ENCODE measurements around the gene KCNMA1.

Gene KCNMA1

GRCh38 chr10:77504196-77504872 is 133.3 kb downstream of the KCNMA1 start:
- peak; percentile 83 for DNase-seq

DNA sequence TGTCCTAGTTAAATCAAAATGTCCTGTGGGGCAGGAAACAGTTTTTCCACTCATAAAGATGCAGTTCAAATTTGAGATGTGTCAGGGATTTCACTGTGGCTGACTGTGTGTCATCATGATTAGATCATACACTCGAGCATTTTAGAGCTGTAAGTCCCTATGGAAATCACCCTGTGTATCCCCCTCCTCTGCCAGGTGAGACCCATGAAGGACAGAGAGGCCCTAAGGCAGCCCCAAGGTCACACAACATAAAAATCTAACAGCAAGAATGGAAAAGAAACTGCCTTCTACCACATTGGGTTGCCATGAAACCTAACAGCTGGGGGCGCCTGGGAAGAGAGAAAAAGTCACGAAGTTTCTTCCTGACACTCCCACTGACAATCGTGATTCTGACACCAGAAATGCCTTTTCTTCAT is 135.8 kb downstream of the KCNMA1 start:
- peak; percentile 30 for DNase-seq

DNA sequence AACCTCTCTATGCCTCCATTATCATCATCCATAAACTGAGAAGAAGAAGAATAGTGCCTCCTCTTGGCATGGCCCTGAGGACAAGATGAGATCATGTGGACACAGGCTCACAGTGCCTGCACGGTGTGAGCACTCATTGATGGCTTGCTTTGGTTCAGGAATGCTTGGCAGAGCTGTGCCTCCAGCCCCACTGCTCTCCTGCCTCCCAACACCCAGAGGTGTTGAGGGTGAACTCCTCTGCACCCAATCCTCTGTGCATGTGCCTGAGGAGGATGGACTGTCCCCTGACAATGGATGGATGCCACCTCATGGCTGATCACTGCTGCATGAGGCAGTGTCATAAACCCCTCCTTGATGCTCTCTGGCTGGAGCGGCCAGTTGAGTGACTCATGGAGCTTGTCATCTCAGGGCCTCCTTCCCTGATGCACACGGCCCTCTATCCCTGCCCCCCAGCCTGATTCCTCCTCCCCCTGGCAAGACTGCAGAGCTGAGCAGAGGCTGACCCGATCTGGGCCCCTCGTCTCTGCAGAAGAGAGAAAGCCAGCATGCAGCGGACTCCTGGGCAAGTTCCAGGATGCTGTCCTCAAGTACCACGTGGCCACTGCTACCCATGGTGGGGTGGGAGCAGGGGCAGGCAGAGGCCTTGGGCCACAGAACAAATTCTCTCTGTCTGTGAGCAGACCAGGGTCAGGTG is 136.3 kb downstream of the KCNMA1 start:
- peak; percentile 99 for DNase-seq

DNA sequence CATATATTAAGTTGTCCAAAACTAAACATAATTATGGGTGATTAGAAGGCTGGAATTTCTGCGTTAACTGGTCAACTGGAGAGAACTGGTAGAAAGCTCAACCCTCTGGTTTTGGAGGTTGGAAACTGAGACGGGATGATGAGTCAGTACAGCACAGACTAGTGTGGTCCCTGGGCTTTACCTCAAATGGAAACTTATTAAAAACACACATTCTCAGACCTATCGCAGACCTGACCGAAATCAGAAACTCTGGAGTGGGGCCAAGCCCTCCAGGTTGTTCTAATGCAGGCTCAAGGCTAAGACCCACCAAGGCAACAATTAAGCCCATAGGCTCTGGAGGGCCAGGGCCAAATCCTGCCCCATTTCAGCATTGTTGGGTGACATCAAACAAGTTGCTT is 136.9 kb downstream of the KCNMA1 start:
- peak; percentile 67 for DNase-seq

GRCh38 chr10:77498829-77499228 is 138.8 kb downstream of the KCNMA1 start:
- no peak for DNase-seq

DNA sequence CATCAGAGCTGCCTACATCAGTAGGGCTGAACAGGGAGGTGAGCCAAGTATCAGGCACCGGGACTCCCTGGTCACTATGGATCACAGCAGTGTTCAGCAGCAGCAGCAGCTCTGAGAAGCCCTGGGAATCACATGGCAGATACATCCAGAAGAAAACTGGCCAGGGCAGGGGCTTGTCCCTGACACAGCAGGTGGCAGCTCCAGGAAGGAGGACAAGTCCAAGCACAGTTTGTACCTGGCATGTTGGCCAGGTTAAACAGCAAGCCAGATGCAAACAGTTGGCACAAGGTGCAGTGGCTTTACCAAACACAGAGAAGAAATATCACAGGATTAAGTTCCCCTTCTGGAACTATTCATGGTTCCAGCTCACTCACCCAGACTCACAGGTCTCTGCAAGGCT is 139.4 kb downstream of the KCNMA1 start:
- DNase-seq: no peak

DNA sequence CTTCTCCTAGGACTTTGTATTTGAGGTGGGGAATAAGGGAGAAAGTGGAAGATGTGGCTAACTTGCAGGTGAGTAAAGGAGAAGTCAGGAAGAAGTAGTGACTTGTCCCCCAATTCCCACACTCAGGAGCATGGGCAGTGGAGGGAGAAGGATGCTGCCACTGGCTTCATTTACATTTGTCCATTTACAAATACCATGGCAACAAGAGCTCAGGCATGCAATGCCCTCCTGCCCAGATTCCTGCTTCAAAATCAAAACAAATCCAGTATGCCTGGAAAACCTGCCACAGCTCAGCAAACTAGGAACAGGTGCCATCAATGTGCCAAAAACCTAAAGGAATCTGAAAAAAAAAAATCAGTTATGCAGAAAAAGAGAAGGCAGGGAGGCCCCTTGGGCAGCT is 139.9 kb downstream of the KCNMA1 start:
- no peak for DNase-seq

DNA sequence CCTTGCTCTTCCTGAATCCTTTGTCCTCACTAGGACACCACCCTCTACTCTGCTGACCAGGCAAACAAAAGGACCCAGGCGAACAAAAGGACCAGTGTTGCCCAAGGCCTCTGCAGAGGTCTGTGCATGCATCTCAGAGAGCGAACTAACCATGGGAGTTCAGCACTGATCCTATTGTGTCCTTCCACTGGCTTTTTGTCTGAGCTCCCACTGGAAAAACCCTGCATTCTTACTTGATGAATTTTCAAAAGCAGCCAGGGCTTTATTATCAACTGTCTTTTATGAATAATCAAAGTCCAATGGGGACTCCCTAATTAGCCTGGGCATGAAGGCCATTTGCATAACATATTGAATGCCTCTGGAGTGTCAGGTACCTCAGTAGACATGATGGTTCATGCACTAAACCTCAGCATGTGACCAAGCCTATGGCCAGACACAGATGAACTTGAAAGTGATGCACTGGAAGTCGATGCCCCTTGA is 140.6 kb downstream of the KCNMA1 start:
- peak; percentile 36 for DNase-seq

- DNase-seq: no peak
These were observed 142.7 kb downstream of the KCNMA1 start for GRCh38 chr10:77494756-77495541.

DNA sequence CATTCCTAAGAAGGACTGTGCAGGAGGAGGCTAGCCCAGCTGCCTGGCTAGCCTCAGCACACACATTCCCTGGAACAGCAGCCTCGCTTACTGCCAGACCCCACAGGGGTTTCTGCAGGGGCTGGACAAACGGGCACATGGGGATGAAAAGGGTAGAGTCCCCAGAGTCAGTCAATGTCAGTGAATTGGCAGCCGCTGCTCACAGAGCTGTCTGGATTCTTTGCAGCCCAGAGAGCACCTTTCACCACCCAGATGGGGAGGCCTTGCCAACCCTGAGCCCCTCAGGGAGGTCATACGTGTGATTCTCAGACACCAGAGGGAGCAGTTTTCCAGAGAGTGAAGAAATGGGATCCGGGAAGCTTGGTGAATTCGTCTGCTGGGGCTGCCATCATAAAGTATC is 143.3 kb downstream of the KCNMA1 start:
- peak; percentile 66 for DNase-seq

DNA sequence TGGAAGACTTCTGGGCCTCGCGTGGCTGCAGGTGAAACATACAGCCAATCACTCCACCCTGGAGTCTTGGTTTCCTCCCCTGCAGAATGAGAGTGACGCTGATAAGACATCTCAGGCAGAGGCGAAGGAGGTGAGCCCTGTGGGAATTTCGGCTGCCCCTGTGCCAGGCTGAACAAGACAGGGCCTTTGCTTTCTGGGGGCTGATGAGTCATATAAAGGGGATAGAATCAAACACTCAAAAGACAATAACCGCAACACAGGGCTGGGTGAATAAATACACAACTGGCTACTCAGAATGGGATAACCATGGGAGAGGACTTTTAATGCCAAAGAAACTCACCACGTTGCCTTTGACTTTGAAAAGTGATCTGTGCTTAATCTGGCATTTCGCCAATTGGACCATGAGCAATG is 143.8 kb downstream of the KCNMA1 start:
- no peak for DNase-seq

DNA sequence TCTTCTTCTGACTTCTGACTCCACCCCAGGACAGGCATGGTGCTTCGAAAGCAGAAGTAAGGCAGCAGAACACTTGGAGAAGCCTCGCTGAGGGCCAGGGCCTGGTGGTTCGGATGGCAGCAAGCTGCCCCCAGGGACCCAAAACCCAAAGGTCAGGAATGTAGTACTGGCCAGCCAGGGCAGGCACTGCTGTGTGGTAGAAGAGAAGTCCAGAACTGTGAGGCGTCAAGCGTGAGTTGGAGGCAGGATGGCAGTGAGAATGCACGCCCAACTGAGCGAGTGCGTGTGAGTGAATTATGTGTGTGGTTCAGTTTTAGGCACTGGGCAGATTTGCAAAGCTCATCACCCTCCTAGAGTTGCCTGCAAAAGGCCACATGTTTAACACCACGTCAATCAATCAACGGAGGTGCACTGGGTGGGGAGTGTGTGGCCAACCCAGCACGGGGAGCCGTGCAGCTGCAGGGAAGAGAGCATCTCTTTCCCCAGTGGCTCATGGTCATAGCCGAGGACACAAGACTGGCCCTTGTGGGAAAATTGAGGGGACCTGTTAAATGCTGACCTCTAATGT is 144.3 kb downstream of the KCNMA1 start:
- DNase-seq: no peak

GRCh38 chr10:77492368-77492994 is 145.1 kb downstream of the KCNMA1 start:
- no peak for DNase-seq

- DNase-seq: no peak
These were observed 146.9 kb downstream of the KCNMA1 start for GRCh38 chr10:77490534-77491314.

DNA sequence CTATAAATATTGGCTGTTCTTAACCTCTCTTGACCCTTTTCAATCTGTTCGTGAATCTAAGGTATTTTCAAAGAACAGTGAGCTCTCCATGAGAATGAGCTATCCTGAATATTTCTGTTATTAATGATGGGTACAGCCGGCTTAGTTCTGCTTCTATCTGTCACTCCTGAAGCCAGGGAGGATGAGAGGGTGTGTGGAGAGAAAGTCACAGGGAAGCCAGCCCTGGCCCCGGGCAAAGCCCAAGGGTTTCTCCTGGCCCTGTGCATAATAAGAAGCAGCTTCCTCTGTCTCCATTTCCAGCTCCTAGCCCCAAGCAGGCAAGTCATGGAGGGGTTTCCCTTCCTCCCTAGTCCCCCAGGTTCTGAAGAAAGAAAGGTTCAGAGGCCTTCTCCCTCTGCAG is 151.1 kb downstream of the KCNMA1 start:
- DNase-seq: no peak

DNA sequence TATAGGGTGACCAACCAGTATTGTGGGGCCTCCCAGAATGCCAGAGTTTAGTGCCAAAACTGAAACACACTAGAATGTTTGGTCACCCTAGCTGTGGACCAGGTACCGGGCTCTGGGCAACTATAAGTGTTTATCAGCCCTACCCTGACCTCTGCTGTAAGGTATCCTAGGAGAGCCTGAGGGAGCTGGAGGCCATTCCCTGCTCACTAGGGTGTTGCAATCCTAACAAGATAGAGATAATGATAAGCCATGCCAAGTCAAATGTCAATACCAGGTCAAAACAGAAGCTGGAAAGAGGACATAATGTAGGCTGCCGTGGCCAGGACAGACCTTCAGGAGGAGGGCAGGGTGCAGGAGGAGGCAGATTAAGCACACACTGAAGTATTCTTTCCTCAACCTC is 151.8 kb downstream of the KCNMA1 start:
- DNase-seq: no peak

DNA sequence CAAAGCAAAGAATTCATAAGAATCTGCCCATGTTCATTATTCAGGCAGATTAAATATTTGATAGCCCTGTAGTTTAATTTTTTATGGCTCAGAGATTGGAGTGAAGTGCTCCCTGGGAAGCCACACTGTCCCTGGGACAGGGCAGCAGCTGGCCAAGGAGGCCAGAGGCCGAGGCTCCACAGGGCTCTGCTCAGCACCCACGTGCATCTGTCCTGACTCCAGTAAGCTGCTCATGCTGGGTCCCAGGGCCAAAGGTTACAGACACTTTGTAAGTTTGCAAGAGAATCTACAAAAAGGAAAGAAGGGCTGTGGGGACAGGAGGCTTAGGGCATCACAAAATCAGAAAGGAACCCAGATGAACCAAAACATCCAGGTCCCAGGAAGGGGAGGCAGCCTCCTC is 155.5 kb downstream of the KCNMA1 start:
- DNase-seq: no peak

DNA sequence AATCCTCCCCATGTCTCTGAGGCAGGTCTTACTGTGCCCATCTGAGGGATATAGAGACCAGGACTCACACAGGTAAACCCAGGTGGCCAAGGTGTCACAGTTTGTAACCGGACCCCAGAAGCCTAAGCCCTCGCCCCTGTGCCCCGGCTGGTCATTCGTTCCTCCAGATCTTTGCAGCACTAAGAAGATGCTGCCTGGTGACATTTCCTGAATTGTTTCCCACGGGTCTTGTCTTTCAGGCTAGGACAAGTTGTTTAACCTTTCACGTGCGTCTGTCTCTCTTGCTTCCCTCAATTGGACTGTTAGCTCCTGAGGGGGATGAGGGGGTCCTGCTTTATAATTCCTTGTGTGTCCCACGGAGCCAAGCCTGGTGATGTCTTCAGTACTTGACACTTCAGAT is 158.0 kb downstream of the KCNMA1 start:
- no peak for DNase-seq

GRCh38 chr10:77478962-77479359 is 158.6 kb downstream of the KCNMA1 start:
- no peak for DNase-seq

- DNase-seq: peak; percentile 96
These were observed 159.2 kb downstream of the KCNMA1 start for GRCh38 chr10:77478247-77478961.

DNA sequence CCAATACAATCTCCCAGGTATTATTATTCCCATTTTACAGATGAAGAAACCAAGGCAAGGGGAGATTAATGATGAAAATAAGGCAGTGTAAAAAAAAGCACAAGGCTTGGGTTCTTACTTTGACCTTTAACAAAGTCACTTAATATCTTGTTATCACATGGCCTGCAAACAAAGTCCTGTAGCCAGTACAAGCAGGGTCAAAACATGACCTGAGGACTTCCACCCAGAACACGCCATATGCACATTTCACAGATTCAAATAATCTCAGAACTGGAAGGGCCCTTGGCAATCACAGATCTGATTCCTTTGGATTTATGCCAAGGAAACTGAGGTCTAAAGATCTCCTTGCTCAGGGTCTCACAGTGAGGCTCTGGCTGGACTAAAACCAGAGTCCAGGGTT is 162.1 kb downstream of the KCNMA1 start:
- no peak for DNase-seq
